Breast epithelium (tissue), 4 donors: ENCODE measurements around the gene ZNF629. TPM values are rescaled to one million over a fixed set of nuclear protein-coding genes. Genes with fewer than 3 reads are reported as not detected.

Experiments used
- DNase-seq, 2 donors: peaks; one replicate each; pipeline ENCODE4 v3.0.0-alpha.2; 2019; ENCODE audit warnings: low spot score in 2 of 2
- H3K27ac ChIP-seq, 2 donors: fragments of 200-600 bp; sonication (generic) in 1 of 2; one replicate each; pipeline ENCODE4 v1.5.1; 2016 to 2019; ENCODE audit warnings: mild to moderate bottlenecking in 1 of 2
- H3K27me3 ChIP-seq, 2 donors: fragments of 200-600 bp; sonication (generic) in 1 of 2; one replicate each; pipeline versions ENCODE4 v1.5.1 to v1.6.0; 2017 to 2019; ENCODE audit warnings: control low read depth in 1 of 2, mild to moderate bottlenecking in 1 of 2
- H3K36me3 ChIP-seq: fragments of 200-600 bp; one replicate; pipeline ENCODE4 v1.5.1; 2019
- H3K4me1 ChIP-seq, 2 donors: fragments of 200-600 bp; sonication (generic); one replicate each; pipeline ENCODE4 v1.5.1; 2016 to 2019; ENCODE audit warnings: control low read depth in 1 of 2
- H3K4me3 ChIP-seq, 3 donors: fragments of 200-600 bp; sonication (generic); 1 replicate in 2 of 3; 2 replicates in 1 of 3; pipeline ENCODE4 v1.5.1; 2016 to 2019; ENCODE audit warnings: mild to moderate bottlenecking in 3 of 3, moderate library complexity in 2 of 3
- H3K9me3 ChIP-seq, 2 donors: fragments of 200-600 bp; sonication (generic) in 1 of 2; one replicate each; pipeline ENCODE4 v1.5.1; 2016 to 2019; ENCODE audit warnings: control low read depth in 1 of 2
- POLR2A ChIP-seq: fragments of 450-650 bp; IDR thresholded peaks from one replicate; pipeline ENCODE4 v1.6.1; 2016; ENCODE audit warnings: antibody characterized with exemption, mild to moderate bottlenecking, moderate library complexity
- POLR2AphosphoS5 ChIP-seq, 3 donors: sonication (generic); formaldehyde crosslinking; IDR thresholded peaks; one replicate each; pipeline ENCODE4 v1.6.1; 2017; ENCODE audit warnings: antibody characterized with exemption in 3 of 3
- intact Hi-C: fragments of 100-400 bp; cut with DNase I; formaldehyde crosslinking; loops from one replicate; pipeline ENCODE4 v1.15.1; 2023; ENCODE audit warnings: low total_unique reads
- total RNA-seq, 3 donors: library from RNA; depleted of rRNA; stranded (reverse); fragments of >200 nt; gene quantifications; one replicate each; pipeline ENCODE4 v1.1.0, GENCODE V29; 2016
- TF ChIP-seq, protein P1 (sequence below), 3 donors: fragments of 450-650 bp; IDR thresholded peaks; one replicate each; pipeline ENCODE4 v1.5.1; 2016 to 2017; ENCODE audit warnings: antibody characterized with exemption in 3 of 3, mild to moderate bottlenecking in 3 of 3, moderate library complexity in 3 of 3

ZNF629 gene
- total RNA-seq, 3 donors from 2014 or later: 9.4 to 16.2 (median 10.5) TPM

DNA sequence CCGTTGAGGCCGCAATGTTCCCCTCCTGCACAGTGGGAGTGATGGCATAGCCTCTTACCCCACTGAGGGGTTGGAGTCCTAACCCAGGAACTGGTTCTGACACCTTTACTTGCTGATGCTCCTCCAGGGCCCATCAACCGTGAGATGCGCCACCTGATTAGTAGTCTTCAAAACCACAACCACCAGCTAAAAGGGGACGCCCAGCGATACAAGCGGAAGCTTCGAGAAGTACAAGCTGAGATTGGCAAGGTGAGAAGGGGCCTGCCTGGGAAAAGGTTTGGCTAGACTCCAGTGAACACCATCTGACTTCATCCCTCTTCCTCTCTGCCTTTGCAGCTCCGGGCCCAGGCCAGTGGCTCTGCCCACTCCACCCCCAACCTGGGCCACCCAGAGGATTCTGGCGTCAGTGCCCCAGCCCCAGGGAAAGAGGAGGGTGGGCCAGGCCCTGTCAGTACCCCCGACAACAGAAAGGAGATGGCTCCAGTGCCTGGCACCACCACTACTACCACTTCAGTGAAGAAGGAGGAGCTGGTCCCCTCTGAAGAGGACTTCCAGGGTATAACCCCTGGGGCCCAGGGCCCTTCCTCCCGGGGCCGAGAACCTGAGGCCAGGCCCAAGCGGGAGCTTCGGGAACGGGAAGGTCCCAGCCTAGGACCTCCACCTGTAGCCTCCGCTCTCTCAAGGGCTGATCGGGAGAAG, 19.1 kb downstream of the ZNF629 start:
- Histone ChIP-seq H3K4me3 (no peak overlapping the region), H3K9me3 (no peaks in the 10 kb centered on the region), H3K36me3 (peaks cover 32% of the 10 kb centered on the region), H3K27ac (no peak overlapping the region), H3K27me3 (no peaks in the 10 kb centered on the region), H3K4me1 (peaks cover 0 to 11% of the 10 kb centered on the region in 2 donors)
- no peak for DNase-seq
- no peak for TF ChIP-seq POLR2A
- intact Hi-C loops: no loop called here

DNA sequence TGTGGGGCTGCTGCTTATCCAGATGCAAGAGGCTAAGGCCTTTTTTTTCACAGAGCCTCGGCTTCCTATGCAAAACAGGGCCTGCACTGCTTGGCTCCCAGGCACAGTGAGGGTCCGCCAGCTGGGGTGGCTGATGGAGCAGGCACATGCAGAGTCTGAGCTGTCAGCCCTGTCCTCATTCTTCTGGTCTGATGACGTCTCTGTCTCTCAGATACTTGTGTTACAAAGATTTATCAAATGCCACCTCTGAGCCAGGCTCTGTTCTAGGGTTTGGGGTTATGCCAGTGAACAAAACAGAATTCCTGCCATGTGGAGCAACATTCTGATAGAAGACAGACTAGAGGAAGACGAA, 20.1 kb downstream of the ZNF629 start:
- peaks cover 27% of the 10 kb centered on the region for H3K36me3 ChIP-seq
- TF ChIP-seq, protein P1, sequence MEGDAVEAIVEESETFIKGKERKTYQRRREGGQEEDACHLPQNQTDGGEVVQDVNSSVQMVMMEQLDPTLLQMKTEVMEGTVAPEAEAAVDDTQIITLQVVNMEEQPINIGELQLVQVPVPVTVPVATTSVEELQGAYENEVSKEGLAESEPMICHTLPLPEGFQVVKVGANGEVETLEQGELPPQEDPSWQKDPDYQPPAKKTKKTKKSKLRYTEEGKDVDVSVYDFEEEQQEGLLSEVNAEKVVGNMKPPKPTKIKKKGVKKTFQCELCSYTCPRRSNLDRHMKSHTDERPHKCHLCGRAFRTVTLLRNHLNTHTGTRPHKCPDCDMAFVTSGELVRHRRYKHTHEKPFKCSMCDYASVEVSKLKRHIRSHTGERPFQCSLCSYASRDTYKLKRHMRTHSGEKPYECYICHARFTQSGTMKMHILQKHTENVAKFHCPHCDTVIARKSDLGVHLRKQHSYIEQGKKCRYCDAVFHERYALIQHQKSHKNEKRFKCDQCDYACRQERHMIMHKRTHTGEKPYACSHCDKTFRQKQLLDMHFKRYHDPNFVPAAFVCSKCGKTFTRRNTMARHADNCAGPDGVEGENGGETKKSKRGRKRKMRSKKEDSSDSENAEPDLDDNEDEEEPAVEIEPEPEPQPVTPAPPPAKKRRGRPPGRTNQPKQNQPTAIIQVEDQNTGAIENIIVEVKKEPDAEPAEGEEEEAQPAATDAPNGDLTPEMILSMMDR (IDR thresholded peaks at IDR 0.05): no peak
- TF ChIP-seq POLR2AphosphoS5 (IDR thresholded peaks at IDR 0.05): no peak
- intact Hi-C loops: no loop called here

DNA sequence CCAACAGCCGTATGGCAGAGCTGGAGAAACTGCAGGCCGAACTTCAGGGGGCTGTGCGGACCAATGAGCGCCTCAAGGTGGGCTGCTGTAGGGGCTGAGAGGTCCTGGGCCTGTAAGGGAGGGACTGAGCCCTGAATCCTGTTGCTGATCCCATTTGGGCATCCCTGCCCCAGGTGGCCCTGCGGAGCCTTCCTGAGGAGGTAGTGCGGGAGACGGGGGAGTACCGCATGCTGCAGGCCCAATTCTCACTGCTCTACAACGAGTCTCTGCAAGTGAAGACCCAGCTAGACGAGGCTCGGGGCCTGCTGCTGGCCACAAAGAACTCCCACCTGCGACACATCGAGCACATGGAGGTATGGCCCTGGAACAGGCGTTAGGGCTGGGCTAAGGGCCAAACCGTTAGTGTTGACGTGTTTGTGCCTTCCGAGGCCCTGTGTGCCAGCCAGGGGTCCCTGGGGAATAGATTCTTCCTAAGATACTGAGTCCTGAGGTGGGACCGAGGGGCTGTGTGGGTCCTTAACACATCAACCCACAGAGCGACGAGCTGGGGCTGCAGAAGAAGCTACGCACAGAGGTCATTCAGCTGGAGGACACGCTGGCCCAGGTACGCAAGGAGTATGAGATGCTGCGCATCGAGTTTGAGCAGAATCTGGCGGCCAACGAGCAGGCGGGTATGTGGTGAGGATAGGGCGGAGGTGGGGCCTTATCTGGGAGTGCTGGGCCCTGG, 20.6 kb downstream of the ZNF629 start:
- peaks cover 0 to 13% of the 10 kb centered on the region in 2 donors for H3K4me1 ChIP-seq
- peaks cover 24% of the 10 kb centered on the region for H3K36me3 ChIP-seq
- H3K27ac ChIP-seq: no peak overlapping the region
- H3K4me3 ChIP-seq: no peak overlapping the region
- intact Hi-C loops: no loop called here
- no peaks in the 10 kb centered on the region for H3K27me3 ChIP-seq
- no peak for TF ChIP-seq POLR2AphosphoS5 (IDR thresholded peaks at IDR 0.05)
- TF ChIP-seq, protein P1 (IDR thresholded peaks at IDR 0.05): no peak
- TF ChIP-seq POLR2A: no peak
- no peak for DNase-seq
- no peaks in the 10 kb centered on the region for H3K9me3 ChIP-seq

More for the DNA sequence above, 20.1 kb downstream of the ZNF629 start:
- H3K4me1 ChIP-seq: peaks cover 0 to 13% of the 10 kb centered on the region in 2 donors
- no peak for DNase-seq
- no peaks in the 10 kb centered on the region for H3K9me3 ChIP-seq
- H3K4me3 ChIP-seq: no peak overlapping the region
- H3K27me3 ChIP-seq: no peaks in the 10 kb centered on the region
- H3K27ac ChIP-seq: no peak overlapping the region

DNA sequence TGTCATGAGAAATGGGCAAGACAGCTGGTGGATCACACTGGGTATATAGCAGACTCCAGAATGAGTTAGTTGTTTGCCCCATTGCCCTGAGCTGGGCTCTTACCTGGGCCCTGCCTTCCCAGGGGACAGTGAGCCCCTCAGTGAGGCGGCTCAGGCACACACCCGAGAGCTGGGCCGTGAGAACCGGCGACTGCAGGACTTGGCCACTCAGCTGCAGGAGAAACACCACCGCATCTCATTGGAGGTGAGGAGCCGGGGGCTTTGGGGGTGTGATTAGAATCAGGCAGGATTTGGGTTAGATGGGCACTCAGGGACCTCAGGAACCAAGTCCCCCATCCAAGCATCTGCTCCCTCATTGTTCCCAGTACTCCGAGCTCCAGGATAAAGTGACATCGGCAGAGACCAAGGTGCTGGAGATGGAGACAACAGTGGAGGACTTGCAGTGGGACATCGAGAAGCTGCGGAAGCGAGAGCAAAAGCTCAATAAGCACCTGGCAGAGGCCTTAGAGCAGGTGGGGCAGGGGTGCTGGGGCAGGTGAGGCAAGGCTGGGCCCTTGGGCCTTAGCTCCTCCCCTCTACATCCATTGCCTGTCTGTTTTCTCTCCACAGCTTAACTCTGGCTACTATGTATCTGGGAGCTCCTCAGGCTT, 22.1 kb downstream of the ZNF629 start:
- H3K27ac ChIP-seq: no peak overlapping the region
- intact Hi-C loops: no loop called here
- no peak for DNase-seq
- TF ChIP-seq POLR2A (no peak), POLR2AphosphoS5 (IDR thresholded peaks at IDR 0.05) (no peak)
- TF ChIP-seq, protein P1 (IDR thresholded peaks at IDR 0.05): no peak
- no peaks in the 10 kb centered on the region for H3K9me3 ChIP-seq
- no peaks in the 10 kb centered on the region for H3K27me3 ChIP-seq
- peaks cover 24% of the 10 kb centered on the region for H3K36me3 ChIP-seq
- H3K4me1 ChIP-seq: peaks cover 3 to 19% of the 10 kb centered on the region in 2 donors
- no peak overlapping the region for H3K4me3 ChIP-seq

DNA sequence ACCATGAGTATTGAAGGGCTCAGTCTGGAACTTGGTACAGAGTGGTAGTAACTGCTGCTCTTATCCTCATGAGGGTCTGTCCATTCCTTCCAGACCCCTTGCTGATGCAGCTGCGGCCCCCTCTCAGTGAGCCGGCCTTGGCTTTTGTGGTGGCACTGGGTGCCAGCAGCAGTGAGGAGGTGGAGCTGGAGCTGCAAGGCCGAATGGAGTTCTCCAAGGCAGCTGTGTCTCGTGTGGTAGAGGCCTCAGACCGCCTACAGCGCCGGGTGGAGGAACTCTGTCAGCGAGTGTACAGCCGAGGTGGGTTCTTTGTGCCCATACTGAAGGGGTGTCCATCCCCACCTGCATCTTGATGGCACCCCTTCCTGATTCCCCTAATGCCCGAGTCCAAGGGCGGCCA, 22.9 kb downstream of the ZNF629 start:
- H3K27me3 ChIP-seq: no peaks in the 10 kb centered on the region
- H3K4me3 ChIP-seq: no peak overlapping the region
- TF ChIP-seq POLR2A: no peak
- TF ChIP-seq POLR2AphosphoS5 (IDR thresholded peaks at IDR 0.05): no peak
- TF ChIP-seq, protein P1 (IDR thresholded peaks at IDR 0.05): no peak
- peaks cover 3 to 19% of the 10 kb centered on the region in 2 donors for H3K4me1 ChIP-seq
- H3K27ac ChIP-seq: no peak overlapping the region
- peaks cover 24% of the 10 kb centered on the region for H3K36me3 ChIP-seq
- H3K9me3 ChIP-seq: no peaks in the 10 kb centered on the region
- intact Hi-C loops: no loop called here
- DNase-seq: no peak
